Upper lobe of right lung (tissue), 1 donor: Measurements from ENCODE around the gene PGAM1. TPM values are rescaled to one million over a fixed set of nuclear protein-coding genes. Genes with fewer than 3 reads are reported as not detected.
"Not testable (repeated sequence)": the region's sequence is repeated elsewhere in the genome, so short reads cannot be mapped to it uniquely, and the experiment has no call there.

Experiments used
- ATAC-seq: fragments of 200-7000 bp; cut with Tn5 transposase; one replicate; pipeline ENCODE4 v1.9.1; 2020; ENCODE audit warnings: mild to moderate bottlenecking, moderate library complexity
- DNase-seq: peaks from one replicate; pipeline ENCODE4 v3.0.0-alpha.2; 2020
- H3K27ac ChIP-seq: fragments of 200-600 bp; one replicate; pipeline ENCODE4 v1.8.0; 2022
- H3K27me3 ChIP-seq: fragments of 200-600 bp; one replicate; pipeline ENCODE4 v1.8.0; 2022; ENCODE audit warnings: mild to moderate bottlenecking
- H3K36me3 ChIP-seq: fragments of 200-600 bp; one replicate; pipeline ENCODE4 v1.8.0; 2022
- H3K4me1 ChIP-seq: fragments of 200-600 bp; one replicate; pipeline ENCODE4 v1.8.0; 2022
- H3K4me3 ChIP-seq: fragments of 200-600 bp; one replicate; pipeline ENCODE4 v1.8.0; 2022; ENCODE audit warnings: mild to moderate bottlenecking
- H3K9me3 ChIP-seq: fragments of 200-600 bp; one replicate; pipeline ENCODE4 v1.8.0; 2022
- intact Hi-C: fragments of 100-400 bp; cut with DNase I; formaldehyde crosslinking; loops from one replicate; pipeline ENCODE4 v1.11.0; 2022
- total RNA-seq: library from RNA; stranded (reverse); fragmentation: NEBNext Ultra II Directional; extraction: Animal tissue kit (Norgen Biotek cat#: 25700); gene quantifications from one replicate; pipeline ENCODE4 v1.2.1, GENCODE V29; 2021
- TF ChIP-seq, protein P1 (sequence below): fragments of 200-600 bp; IDR thresholded peaks from one replicate; pipeline ENCODE4 v1.8.0; 2022; ENCODE audit warnings: antibody characterized with exemption
- donor health status: DM: no; HTN: yes; CAD: no; lungs with severe emphysema.

The PGAM1 gene
- total RNA-seq, 1 donor from 2014 or later, result 139 TPM

DNA sequence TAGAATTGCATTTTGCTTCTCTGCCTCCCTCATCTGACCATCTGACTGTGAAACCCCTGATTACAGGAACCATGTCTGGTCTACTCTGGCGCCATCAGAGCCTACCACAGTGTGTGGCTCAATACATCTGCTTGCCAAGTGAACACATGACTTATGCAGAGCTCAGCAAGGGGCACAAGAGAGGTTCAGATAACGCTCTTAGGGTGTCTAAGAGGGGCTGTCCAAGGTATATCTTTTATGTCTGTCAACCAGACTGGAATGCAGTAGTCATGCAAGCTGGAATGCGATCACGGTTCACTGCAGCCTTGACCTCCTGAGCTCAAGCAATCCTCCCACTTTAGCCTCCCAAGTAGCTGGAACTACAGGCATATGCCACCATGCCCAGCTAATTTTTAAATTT lies 14.6 kb upstream of the PGAM1 start:
- Histone ChIP-seq H3K9me3 (no peaks in the 10 kb centered on the region), H3K4me1 (peaks cover 10% of the 10 kb centered on the region), H3K27me3 (no peaks in the 10 kb centered on the region), H3K4me3 (no peak overlapping the region), H3K27ac (no peak overlapping the region), H3K36me3 (no peaks in the 10 kb centered on the region)
- intact Hi-C loops, result no loop called here
- TF ChIP-seq, protein P1, sequence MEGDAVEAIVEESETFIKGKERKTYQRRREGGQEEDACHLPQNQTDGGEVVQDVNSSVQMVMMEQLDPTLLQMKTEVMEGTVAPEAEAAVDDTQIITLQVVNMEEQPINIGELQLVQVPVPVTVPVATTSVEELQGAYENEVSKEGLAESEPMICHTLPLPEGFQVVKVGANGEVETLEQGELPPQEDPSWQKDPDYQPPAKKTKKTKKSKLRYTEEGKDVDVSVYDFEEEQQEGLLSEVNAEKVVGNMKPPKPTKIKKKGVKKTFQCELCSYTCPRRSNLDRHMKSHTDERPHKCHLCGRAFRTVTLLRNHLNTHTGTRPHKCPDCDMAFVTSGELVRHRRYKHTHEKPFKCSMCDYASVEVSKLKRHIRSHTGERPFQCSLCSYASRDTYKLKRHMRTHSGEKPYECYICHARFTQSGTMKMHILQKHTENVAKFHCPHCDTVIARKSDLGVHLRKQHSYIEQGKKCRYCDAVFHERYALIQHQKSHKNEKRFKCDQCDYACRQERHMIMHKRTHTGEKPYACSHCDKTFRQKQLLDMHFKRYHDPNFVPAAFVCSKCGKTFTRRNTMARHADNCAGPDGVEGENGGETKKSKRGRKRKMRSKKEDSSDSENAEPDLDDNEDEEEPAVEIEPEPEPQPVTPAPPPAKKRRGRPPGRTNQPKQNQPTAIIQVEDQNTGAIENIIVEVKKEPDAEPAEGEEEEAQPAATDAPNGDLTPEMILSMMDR, result no peak
- ATAC-seq (peak; percentile 36), DNase-seq (no peak)

DNA sequence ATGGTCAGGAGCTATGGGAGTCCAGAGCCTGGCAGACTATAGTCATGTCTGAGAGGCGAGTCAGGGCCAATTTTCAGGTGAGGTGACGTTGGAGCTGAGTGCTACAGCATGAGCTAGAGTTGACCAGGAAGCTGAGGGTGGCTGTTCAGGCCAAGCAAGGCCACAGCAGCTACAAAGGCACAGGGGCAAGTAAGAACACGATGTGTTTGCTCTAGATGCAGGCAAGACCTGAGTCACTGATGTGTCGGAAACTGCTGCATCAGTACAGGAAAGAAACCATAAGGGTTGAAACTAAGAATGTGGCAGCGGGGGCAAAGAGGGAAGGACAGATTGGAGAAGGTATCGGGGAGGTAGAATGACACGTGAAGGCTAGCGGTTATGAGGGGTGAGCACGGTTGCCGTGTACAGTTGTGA lies 13.1 kb upstream of the PGAM1 start:
- Histone ChIP-seq H3K4me1 (peaks cover 3% of the 10 kb centered on the region), H3K9me3 (no peaks in the 10 kb centered on the region), H3K27me3 (no peaks in the 10 kb centered on the region), H3K36me3 (no peaks in the 10 kb centered on the region), H3K4me3 (no peak overlapping the region), H3K27ac (no peak overlapping the region)
- no peak for ATAC-seq
- no peak for DNase-seq
- intact Hi-C loops, result no loop called here
- TF ChIP-seq, protein P1, result no peak

DNA sequence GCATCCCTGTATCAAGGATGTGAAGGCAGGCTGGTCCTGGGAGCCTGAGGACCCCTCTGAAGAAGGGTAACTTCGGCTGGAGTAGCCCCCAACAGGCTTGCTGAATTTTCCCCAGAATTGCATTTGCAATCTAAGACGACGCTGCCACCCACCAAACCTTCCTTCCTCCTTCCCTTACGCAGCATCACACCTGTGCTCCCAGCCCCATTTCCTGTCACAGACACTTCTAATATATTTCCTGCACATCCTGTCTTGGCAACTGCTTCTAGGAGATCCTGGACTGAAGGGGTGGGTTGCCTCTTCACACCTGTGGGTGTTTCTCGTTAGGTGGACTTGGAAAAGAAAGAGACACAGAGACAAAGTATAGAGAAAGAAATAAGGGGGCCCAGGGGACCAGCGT lies 9.4 kb upstream of the PGAM1 start:
- ATAC-seq (no peak), DNase-seq (no peak)
- no peaks in the 10 kb centered on the region for H3K9me3 ChIP-seq
- TF ChIP-seq, protein P1, result no peak
- no peak overlapping the region for H3K27ac ChIP-seq
- H3K36me3 ChIP-seq, result no peaks in the 10 kb centered on the region
- H3K4me1 ChIP-seq, result no peaks in the 10 kb centered on the region
- intact Hi-C loops, result no loop called here
- no peaks in the 10 kb centered on the region for H3K27me3 ChIP-seq
- H3K4me3 ChIP-seq, result no peak overlapping the region

DNA sequence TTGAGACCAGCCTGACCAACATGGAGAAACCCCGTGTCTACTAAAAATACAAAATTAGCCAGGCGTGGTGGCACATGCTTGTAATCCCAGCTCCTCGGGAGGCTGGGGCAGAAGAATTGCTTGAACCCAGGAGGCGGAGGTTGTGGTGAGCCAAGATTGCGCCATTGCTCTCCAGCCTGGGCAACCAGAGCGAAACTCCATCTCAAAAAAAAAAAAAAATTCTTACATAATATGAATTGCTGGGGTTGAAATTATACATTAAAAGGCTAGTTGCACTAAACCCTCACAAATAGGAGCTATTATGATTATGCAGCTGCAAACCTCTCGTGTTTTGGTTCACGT lies 2.3 kb upstream of the PGAM1 start:
- peak; percentile 76 for DNase-seq
- H3K27me3 ChIP-seq, intact Hi-C loops, H3K36me3 ChIP-seq, ATAC-seq, H3K9me3 ChIP-seq, H3K27ac ChIP-seq, H3K4me3 ChIP-seq: not testable (repeated sequence)
- peaks cover 27% of the 10 kb centered on the region for H3K4me1 ChIP-seq

DNA sequence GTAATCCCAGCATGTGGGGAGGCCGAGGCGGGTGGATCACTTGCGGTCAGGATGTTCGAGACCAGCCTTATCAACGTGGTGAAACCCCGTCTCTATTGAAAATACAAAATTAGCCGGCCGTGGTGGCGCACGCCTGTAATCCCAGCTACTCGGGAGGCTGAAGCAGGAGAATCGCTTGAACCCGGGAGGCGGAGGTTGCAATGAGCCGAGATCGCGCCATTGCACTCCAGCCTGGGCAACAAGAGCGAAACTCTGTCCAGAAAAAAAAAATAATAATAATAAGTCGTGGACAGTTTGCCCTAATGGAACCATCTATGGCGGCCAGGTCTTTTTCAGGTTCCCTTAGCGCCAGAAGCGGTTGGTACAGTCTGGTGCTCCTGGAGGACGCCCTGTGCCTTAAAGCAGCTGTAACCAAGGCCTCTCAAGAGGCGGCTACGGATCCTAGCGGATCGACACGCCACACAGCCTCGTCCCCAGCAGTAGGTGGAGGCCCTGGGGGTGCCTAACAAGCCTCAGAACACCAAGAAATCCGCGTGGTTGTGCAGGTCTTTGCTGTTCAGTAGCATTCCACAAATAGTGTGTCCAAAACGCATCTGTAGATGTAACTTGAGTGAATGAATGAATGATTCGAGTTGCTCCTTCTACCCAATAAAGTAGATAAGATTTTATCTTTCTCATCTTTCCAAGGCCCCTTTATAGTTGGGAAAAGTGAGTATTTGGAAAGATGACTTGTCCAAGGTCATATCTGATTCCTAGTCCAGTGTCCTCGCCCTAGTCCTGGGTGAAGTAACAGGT lies 982 bp downstream of the PGAM1 start:
- Histone ChIP-seq H3K4me1 (peaks cover 28% of the 10 kb centered on the region), H3K27ac (peak overlapping the region; percentile 89), H3K9me3 (no peaks in the 10 kb centered on the region), H3K4me3 (peak overlapping the region; percentile 92), H3K27me3 (no peaks in the 10 kb centered on the region), H3K36me3 (peaks cover 21% of the 10 kb centered on the region)
- DNase-seq (no peak), ATAC-seq (no peak)
- intact Hi-C loops, result loop anchor here (2.0 kb wide), 1 partner anchor 14 kb away; no protein-coding TSS in a partner anchor
- TF ChIP-seq, protein P1, result no peak

DNA sequence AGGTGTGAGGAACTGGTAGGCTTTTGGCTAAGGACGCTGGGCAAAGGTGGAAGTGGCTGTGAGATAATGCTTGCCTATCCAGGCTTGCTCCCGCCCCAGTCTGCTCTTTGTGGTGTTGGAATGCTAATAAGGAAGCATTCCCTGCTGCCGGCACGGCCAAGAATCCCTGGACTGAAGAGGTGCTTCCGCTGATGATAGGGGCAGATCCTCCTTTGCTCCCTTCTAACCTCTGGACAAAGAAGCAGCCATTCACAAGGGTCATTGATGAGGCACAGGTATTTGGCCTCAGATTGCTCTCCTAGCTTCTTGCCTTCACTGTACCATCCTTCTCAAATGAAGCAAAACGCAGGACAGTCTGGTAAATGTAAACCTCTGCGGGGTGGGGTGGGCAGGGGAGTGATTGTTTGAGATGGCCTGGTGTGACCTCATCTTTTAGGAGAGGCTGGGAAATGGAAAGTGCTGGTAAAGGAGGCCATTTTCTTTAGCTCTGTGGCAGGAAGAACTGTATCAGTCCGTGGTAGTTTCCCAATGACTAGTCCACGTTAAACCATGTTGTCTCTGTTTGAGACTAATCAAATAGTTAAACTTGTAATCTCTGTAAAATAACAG lies 1.7 kb downstream of the PGAM1 start:
- H3K27me3 ChIP-seq, result no peaks in the 10 kb centered on the region
- no peak for DNase-seq
- TF ChIP-seq, protein P1, result no peak
- peak overlapping the region; percentile 89 for H3K27ac ChIP-seq
- ATAC-seq, result peak; percentile 0
- H3K4me3 ChIP-seq, result peak overlapping the region; percentile 92
- H3K9me3 ChIP-seq, result no peaks in the 10 kb centered on the region
- peaks cover 23% of the 10 kb centered on the region for H3K36me3 ChIP-seq
- H3K4me1 ChIP-seq, result peaks cover 28% of the 10 kb centered on the region
- intact Hi-C loops, result loop anchor here (2.0 kb wide), 1 partner anchor 13 kb away; no protein-coding TSS in a partner anchor
